ENCODE data around the gene DDX25. TPM values are rescaled to one million over a fixed set of nuclear protein-coding genes. Genes with fewer than 3 reads are reported as not detected.

Gene DDX25
- total and polyA plus RNA-seq, 9 of the 15 experiments (the other 6 are each of a cell fraction or from before 2014, with no cell fraction given): not detected

DNA sequence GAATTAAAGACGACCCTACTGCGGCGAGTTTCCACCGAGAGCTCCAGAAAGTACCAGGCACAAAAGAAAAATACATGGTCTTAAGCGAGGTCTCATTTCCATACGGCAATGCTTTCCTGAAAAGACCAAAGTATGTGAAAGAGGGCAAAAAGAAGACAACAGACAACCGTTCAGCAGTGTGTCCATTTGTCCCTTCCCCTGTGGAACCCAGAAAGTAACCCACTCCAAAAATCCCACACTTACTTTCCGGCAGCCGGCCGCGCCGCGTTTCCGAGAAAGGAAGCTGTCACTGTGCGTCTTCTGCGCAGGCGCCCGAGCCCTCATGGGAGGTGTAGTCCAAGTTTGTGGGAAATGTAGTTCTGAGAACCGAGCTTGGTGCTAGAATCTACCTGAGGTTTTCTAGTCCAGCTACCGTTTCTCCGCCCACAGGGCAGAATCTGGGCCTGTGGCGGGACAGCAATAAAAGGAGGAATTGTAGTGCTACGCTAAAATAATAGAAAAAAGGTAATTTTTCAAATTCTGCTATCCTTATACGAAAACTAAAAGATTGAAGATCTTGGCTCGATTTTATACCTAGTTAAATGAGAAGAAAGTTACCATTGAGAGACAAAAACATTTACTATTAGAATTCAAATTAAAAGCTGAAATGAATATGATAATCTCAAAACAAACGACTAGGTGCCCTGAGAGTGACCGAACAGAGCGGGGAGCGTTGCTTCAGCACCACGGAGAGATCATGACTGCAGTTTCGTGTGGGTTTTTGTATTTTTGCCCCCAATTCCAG is 1.2 kb upstream of the DDX25 start, which contains the start of gene PUS3 (continued):
- TF ChIP-seq, protein P1, sequence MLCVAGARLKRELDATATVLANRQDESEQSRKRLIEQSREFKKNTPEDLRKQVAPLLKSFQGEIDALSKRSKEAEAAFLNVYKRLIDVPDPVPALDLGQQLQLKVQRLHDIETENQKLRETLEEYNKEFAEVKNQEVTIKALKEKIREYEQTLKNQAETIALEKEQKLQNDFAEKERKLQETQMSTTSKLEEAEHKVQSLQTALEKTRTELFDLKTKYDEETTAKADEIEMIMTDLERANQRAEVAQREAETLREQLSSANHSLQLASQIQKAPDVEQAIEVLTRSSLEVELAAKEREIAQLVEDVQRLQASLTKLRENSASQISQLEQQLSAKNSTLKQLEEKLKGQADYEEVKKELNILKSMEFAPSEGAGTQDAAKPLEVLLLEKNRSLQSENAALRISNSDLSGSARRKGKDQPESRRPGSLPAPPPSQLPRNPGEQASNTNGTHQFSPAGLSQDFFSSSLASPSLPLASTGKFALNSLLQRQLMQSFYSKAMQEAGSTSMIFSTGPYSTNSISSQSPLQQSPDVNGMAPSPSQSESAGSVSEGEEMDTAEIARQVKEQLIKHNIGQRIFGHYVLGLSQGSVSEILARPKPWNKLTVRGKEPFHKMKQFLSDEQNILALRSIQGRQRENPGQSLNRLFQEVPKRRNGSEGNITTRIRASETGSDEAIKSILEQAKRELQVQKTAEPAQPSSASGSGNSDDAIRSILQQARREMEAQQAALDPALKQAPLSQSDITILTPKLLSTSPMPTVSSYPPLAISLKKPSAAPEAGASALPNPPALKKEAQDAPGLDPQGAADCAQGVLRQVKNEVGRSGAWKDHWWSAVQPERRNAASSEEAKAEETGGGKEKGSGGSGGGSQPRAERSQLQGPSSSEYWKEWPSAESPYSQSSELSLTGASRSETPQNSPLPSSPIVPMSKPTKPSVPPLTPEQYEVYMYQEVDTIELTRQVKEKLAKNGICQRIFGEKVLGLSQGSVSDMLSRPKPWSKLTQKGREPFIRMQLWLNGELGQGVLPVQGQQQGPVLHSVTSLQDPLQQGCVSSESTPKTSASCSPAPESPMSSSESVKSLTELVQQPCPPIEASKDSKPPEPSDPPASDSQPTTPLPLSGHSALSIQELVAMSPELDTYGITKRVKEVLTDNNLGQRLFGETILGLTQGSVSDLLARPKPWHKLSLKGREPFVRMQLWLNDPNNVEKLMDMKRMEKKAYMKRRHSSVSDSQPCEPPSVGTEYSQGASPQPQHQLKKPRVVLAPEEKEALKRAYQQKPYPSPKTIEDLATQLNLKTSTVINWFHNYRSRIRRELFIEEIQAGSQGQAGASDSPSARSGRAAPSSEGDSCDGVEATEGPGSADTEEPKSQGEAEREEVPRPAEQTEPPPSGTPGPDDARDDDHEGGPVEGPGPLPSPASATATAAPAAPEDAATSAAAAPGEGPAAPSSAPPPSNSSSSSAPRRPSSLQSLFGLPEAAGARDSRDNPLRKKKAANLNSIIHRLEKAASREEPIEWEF (CRISPR knock-in tag; IDR thresholded peaks at IDR 0.05): no peak
- TF ChIP-seq ZNF561 (CRISPR knock-in tag; conservative IDR thresholded peaks at IDR 0.05) (no peak), GTF2F1 (IDR thresholded peaks at IDR 0.05; ENCODE audit: low read depth, low read length) (no peak), LCOR (CRISPR knock-in tag; IDR thresholded peaks at IDR 0.05) (no peak), SMC3 (conservative IDR thresholded peaks at IDR 0.05; ENCODE audit: insufficient read depth, low read depth, low read length) (no peak), PHF20 (IDR thresholded peaks at IDR 0.05; ENCODE audit: partially characterized antibody) (peak; percentile 39), CBX5 (IDR thresholded peaks at IDR 0.05; ENCODE audit: borderline replicate concordance, low read depth) (no peak), ZNF253 (CRISPR knock-in tag; conservative IDR thresholded peaks at IDR 0.05) (no peak), STAT5B (CRISPR knock-in tag; IDR thresholded peaks at IDR 0.05) (no peak), FOSL1 (tag; conservative IDR thresholded peaks at IDR 0.05) (no peak), ZNF785 (CRISPR knock-in tag; IDR thresholded peaks at IDR 0.05) (no peak), SAP30 (IDR thresholded peaks at IDR 0.05; ENCODE audit: borderline replicate concordance, insufficient read depth, low read depth, low read length, poor library complexity, severe bottlenecking) (no peak), ZBTB8A (IDR thresholded peaks at IDR 0.05; ENCODE audit: partially characterized antibody) (no peak), ZNF695 (CRISPR knock-in tag; IDR thresholded peaks at IDR 0.05) (no peak), BCL6 (CRISPR knock-in tag; IDR thresholded peaks at IDR 0.05) (no peak)
- TF ChIP-seq, protein P2, sequence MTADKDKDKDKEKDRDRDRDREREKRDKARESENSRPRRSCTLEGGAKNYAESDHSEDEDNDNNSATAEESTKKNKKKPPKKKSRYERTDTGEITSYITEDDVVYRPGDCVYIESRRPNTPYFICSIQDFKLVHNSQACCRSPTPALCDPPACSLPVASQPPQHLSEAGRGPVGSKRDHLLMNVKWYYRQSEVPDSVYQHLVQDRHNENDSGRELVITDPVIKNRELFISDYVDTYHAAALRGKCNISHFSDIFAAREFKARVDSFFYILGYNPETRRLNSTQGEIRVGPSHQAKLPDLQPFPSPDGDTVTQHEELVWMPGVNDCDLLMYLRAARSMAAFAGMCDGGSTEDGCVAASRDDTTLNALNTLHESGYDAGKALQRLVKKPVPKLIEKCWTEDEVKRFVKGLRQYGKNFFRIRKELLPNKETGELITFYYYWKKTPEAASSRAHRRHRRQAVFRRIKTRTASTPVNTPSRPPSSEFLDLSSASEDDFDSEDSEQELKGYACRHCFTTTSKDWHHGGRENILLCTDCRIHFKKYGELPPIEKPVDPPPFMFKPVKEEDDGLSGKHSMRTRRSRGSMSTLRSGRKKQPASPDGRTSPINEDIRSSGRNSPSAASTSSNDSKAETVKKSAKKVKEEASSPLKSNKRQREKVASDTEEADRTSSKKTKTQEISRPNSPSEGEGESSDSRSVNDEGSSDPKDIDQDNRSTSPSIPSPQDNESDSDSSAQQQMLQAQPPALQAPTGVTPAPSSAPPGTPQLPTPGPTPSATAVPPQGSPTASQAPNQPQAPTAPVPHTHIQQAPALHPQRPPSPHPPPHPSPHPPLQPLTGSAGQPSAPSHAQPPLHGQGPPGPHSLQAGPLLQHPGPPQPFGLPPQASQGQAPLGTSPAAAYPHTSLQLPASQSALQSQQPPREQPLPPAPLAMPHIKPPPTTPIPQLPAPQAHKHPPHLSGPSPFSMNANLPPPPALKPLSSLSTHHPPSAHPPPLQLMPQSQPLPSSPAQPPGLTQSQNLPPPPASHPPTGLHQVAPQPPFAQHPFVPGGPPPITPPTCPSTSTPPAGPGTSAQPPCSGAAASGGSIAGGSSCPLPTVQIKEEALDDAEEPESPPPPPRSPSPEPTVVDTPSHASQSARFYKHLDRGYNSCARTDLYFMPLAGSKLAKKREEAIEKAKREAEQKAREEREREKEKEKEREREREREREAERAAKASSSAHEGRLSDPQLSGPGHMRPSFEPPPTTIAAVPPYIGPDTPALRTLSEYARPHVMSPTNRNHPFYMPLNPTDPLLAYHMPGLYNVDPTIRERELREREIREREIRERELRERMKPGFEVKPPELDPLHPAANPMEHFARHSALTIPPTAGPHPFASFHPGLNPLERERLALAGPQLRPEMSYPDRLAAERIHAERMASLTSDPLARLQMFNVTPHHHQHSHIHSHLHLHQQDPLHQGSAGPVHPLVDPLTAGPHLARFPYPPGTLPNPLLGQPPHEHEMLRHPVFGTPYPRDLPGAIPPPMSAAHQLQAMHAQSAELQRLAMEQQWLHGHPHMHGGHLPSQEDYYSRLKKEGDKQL (CRISPR knock-in tag; IDR thresholded peaks at IDR 0.05; ENCODE audit: borderline replicate concordance): no peak

Data from K562 (cell line).